Activated CD8-positive, alpha-beta memory T cell treated with anti-CD3 and anti-CD28 coated beads, Interleukin-2, amount 10 ng/mL, durations not matched to agents 7 days and 5 days (primary cell): ENCODE measurements around the gene PARL. TPM values are rescaled to one million over a fixed set of nuclear protein-coding genes. Genes with fewer than 3 reads are reported as not detected.

Experiments used
- ATAC-seq: fragments of 150-1000 bp; cut with Tn5 transposase; one replicate; pipeline ENCODE4 v1.10.0; 2021; ENCODE audit warnings: moderate library complexity
- CTCF ChIA-PET: fragments of 350-600 bp; sonication (Branson Sonifier 250); formaldehyde crosslinking; loops from one replicate; lab custom pipeline; 2021; ENCODE audit warnings: antibody characterized with exemption; lab: Charles Lee
- DNase-seq: peaks from one replicate; pipeline ENCODE4 v3.0.0-alpha.2; 2020
- H3K27ac Mint-ChIP-seq: one replicate; pipeline ENCODE4 v1.8.0; 2021; ENCODE audit warnings: mild to moderate bottlenecking, mixed read lengths
- H3K27me3 Mint-ChIP-seq: one replicate; pipeline ENCODE4 v1.8.0; 2021; ENCODE audit warnings: mixed read lengths
- H3K36me3 Mint-ChIP-seq: one replicate; pipeline ENCODE4 v1.8.0; 2021; ENCODE audit warnings: mild to moderate bottlenecking, mixed read lengths
- H3K4me1 Mint-ChIP-seq: one replicate; pipeline ENCODE4 v1.8.0; 2021; ENCODE audit warnings: mixed read lengths
- H3K4me3 Mint-ChIP-seq: one replicate; pipeline ENCODE4 v1.8.0; 2021; ENCODE audit warnings: mild to moderate bottlenecking, moderate library complexity, mixed read lengths
- H3K9me3 Mint-ChIP-seq: one replicate; pipeline ENCODE4 v1.8.0; 2022; ENCODE audit warnings: low read depth, mixed read lengths
- microRNA-seq: library from miRNA; unstranded; fragments of <30 nt; microRNA quantifications from one replicate; pipeline ENCODE4 v1.2.0, GENCODE V29; 2022
- total RNA-seq, 2 experiments: library from RNA; stranded (reverse); gene quantifications; one replicate each; pipeline ENCODE4 v1.2.3, GENCODE V29; 2021

The PARL gene
- total RNA-seq, 2 experiments from 2014 or later = 48.2 to 62.3 TPM

- CTCF ChIA-PET = interaction anchor here (1.7 kb wide), 1 partner anchor 14 kb away, joined by 7 read pairs; no protein-coding TSS in a partner anchor
- H3K9me3 Mint-ChIP-seq = no peaks in the 10 kb centered on the region
- no peak for DNase-seq
- H3K27ac Mint-ChIP-seq = no peak overlapping the region
- H3K4me1 Mint-ChIP-seq = no peaks in the 10 kb centered on the region
- no peak for ATAC-seq
- no peaks in the 10 kb centered on the region for H3K27me3 Mint-ChIP-seq
- H3K4me3 Mint-ChIP-seq = no peak overlapping the region
- peaks cover 58% of the 10 kb centered on the region for H3K36me3 Mint-ChIP-seq
These were observed 103.4 kb downstream of the PARL start for GRCh38 chr3:183781246-183781645.

DNA sequence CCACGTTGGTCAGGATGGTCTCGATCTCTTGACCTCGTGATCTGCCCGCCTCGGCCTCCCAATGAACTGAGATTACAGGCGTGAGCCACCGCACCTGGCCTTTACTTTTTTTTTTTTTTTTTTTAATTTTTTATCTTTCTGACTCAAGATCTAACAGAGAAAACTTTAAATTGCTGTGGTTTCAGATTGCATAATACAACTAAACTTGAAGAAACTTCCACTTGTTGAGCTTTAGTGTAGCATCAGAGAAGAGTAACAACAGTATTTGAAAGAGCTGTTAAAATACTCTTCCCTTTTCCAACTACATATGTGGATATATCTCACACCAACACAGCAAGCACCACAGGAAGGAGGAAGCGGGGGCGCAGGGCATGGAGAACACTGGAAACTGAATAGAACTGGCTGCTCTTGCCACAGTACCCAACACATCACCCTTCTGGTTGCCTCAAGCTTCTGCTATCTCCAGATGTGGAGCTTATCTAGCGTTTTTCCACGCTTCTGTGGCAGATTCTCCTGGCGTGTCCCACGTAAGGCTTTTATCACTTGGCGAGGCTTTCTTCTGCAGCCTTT lies 104.7 kb downstream of the PARL start:
- no peaks in the 10 kb centered on the region for H3K27me3 Mint-ChIP-seq
- H3K4me3 Mint-ChIP-seq = no peak overlapping the region
- CTCF ChIA-PET = interaction anchor here (2.1 kb wide), 1 partner anchor 13 kb away, joined by 6 read pairs; no protein-coding TSS in a partner anchor
- ATAC-seq (no peak), DNase-seq (no peak)
- H3K4me1 Mint-ChIP-seq = no peaks in the 10 kb centered on the region
- H3K36me3 Mint-ChIP-seq = peaks cover 58% of the 10 kb centered on the region
- no peak overlapping the region for H3K27ac Mint-ChIP-seq
- no peaks in the 10 kb centered on the region for H3K9me3 Mint-ChIP-seq

Small RNA genes within 50 kb of the gene (microRNA-seq; reads per million reads assigned to microRNA genes)
- not detected for gene MIR4448

Other genes with a start within 250 kb of the PARL start
- 10 to 100 TPM; 14.4 to 16.9 TPM for gene KLHL24, start 249.3 kb downstream of the PARL start, total RNA-seq
- 10 to 100 TPM; 49.4 to 65.6 TPM for gene YEATS2, start 187.1 kb downstream of the PARL start, total RNA-seq
- gene MAP6D1, start 59.3 kb downstream of the PARL start, total RNA-seq = under 1 TPM; 0.47 to 0.70 TPM
- gene ABCC5, start 133.0 kb upstream of the PARL start, total RNA-seq = 10 to 100 TPM; 21.2 to 26.5 TPM
- gene HTR3D, start 146.9 kb upstream of the PARL start, total RNA-seq = not detected
- gene HTR3C, start 168.2 kb upstream of the PARL start, total RNA-seq = not detected
- gene HTR3E, start 212.2 kb upstream of the PARL start, total RNA-seq = not detected